HG03108 (cell line): Measurements from ENCODE around the gene DYRK1A.

Source experiments
- ATAC-seq: cut with Tn5 transposase; IDR thresholded peaks from one replicate; pipeline ENCODE4 v1.9.1; 2021; ENCODE audit warnings: moderate library complexity; ENCODE audit not compliant: unreplicated experiment

DYRK1A gene

GRCh38 chr21:37473491-37473890 lies 106.9 kb downstream of the DYRK1A start:
- no peak for ATAC-seq

- no peak for ATAC-seq
Measured at GRCh38 chr21:37474342-37474741, 107.8 kb downstream of the DYRK1A start.

GRCh38 chr21:37475186-37475868 lies 108.8 kb downstream of the DYRK1A start:
- no peak for ATAC-seq

- ATAC-seq: no peak
Measured at GRCh38 chr21:37478794-37479193, 112.2 kb downstream of the DYRK1A start.

- ATAC-seq: no peak
Measured at GRCh38 chr21:37483776-37484175, 117.2 kb downstream of the DYRK1A start.

- ATAC-seq: no peak
Measured at GRCh38 chr21:37484535-37485474, 118.2 kb downstream of the DYRK1A start.

- ATAC-seq: no peak
Measured at GRCh38 chr21:37489553-37489952, 123.0 kb downstream of the DYRK1A start.

- ATAC-seq: no peak
Measured at GRCh38 chr21:37490084-37490483, 123.5 kb downstream of the DYRK1A start.

- ATAC-seq: no peak
Measured at GRCh38 chr21:37496972-37497371, 130.4 kb downstream of the DYRK1A start.

GRCh38 chr21:37498664-37499063 lies 132.1 kb downstream of the DYRK1A start:
- no peak for ATAC-seq

GRCh38 chr21:37502947-37503346 lies 136.4 kb downstream of the DYRK1A start:
- ATAC-seq: no peak

GRCh38 chr21:37503848-37504467 lies 137.4 kb downstream of the DYRK1A start:
- ATAC-seq: no peak

- no peak for ATAC-seq
Measured at GRCh38 chr21:37505963-37506362, 139.4 kb downstream of the DYRK1A start.

GRCh38 chr21:37507716-37508115 lies 141.1 kb downstream of the DYRK1A start:
- ATAC-seq: no peak

- no peak for ATAC-seq
Measured at GRCh38 chr21:37508341-37508740, 141.8 kb downstream of the DYRK1A start.

- ATAC-seq: no peak
Measured at GRCh38 chr21:37509802-37510393, 143.3 kb downstream of the DYRK1A start.

GRCh38 chr21:37511848-37512247 lies 145.3 kb downstream of the DYRK1A start:
- ATAC-seq: no peak

GRCh38 chr21:37513383-37513782 lies 146.8 kb downstream of the DYRK1A start:
- ATAC-seq: no peak

- ATAC-seq: no peak
Measured at GRCh38 chr21:37514038-37514667, 147.6 kb downstream of the DYRK1A start.

GRCh38 chr21:37516998-37517397 lies 150.4 kb downstream of the DYRK1A start:
- ATAC-seq: no peak

GRCh38 chr21:37520801-37521200 lies 154.2 kb downstream of the DYRK1A start:
- ATAC-seq: no peak
